Chondrocyte (in vitro differentiated cells): ENCODE data around the gene SLC38A8. TPM values are rescaled to one million over a fixed set of nuclear protein-coding genes. Genes with fewer than 3 reads are reported as not detected.

Experiments
- DNase-seq: peaks from one replicate; pipeline ENCODE4 v3.0.0; 2021; ENCODE audit warnings: mixed read lengths, low spot score
- H3K27ac Mint-ChIP-seq: one replicate; pipeline ENCODE4 v1.8.0; 2021; ENCODE audit warnings: mild to moderate bottlenecking, moderate library complexity, mixed read lengths; ENCODE audit not compliant: unreplicated experiment
- H3K27me3 Mint-ChIP-seq: 2 replicates; pipeline ENCODE4 v1.8.0; 2021; ENCODE audit warnings: low read depth, mixed read lengths
- H3K36me3 Mint-ChIP-seq: 2 replicates; pipeline ENCODE4 v1.8.0; 2021; ENCODE audit warnings: low read depth, mixed read lengths
- H3K4me1 Mint-ChIP-seq: 2 replicates; pipeline ENCODE4 v1.8.0; 2021; ENCODE audit warnings: low read depth, mild to moderate bottlenecking, mixed read lengths
- H3K4me3 Mint-ChIP-seq: one replicate; pipeline ENCODE4 v1.8.0; 2021; ENCODE audit warnings: mild to moderate bottlenecking, moderate library complexity, mixed read lengths; ENCODE audit not compliant: unreplicated experiment
- H3K9me3 Mint-ChIP-seq: 2 replicates; pipeline ENCODE4 v1.8.0; 2021; ENCODE audit warnings: low read depth, mixed read lengths
- CTCF ChIP-seq: fragments of 200-600 bp; sonication (generic); IDR thresholded peaks from 2 replicates; pipeline ENCODE4 v1.5.0; 2021; ENCODE audit warnings: antibody characterized with exemption, mild to moderate bottlenecking, moderate library complexity
- total RNA-seq: library from RNA; stranded (reverse); gene quantifications from 3 replicates; pipeline ENCODE4 v1.2.1, GENCODE V29; 2021

The SLC38A8 gene
- total RNA-seq, 1 donor from 2014 or later = not detected

- no peak overlapping the region for H3K4me3 Mint-ChIP-seq
These were observed 17.7 kb downstream of the SLC38A8 start for GRCh38 chr16:84024854-84025253.

GRCh38 chr16:84022644-84023043 lies 20.0 kb downstream of the SLC38A8 start:
- Mint-ChIP-seq H3K27me3 (peaks cover 5% of the 10 kb centered on the region), H3K4me1 (peaks cover 20% of the 10 kb centered on the region), H3K4me3 (no peak overlapping the region), H3K9me3 (peaks cover 22% of the 10 kb centered on the region), H3K36me3 (peaks cover 8% of the 10 kb centered on the region), H3K27ac (no peak overlapping the region)
- TF ChIP-seq CTCF = no peak
- DNase-seq = no peak

More at GRCh38 chr16:84024854-84025253, 17.7 kb downstream of the SLC38A8 start:
- Mint-ChIP-seq H3K9me3 (peaks cover 11% of the 10 kb centered on the region), H3K27ac (peak overlapping the region; percentile 83), H3K36me3 (peaks cover 4% of the 10 kb centered on the region), H3K27me3 (peaks cover 3% of the 10 kb centered on the region), H3K4me1 (peaks cover 20% of the 10 kb centered on the region)
- no peak for DNase-seq
- TF ChIP-seq CTCF = no peak

- DNase-seq = no peak
- H3K4me3 Mint-ChIP-seq = no peak overlapping the region
- no peak for TF ChIP-seq CTCF
- H3K9me3 Mint-ChIP-seq = peaks cover 22% of the 10 kb centered on the region
- no peak overlapping the region for H3K27ac Mint-ChIP-seq
- H3K27me3 Mint-ChIP-seq = peaks cover 5% of the 10 kb centered on the region
- H3K4me1 Mint-ChIP-seq = peaks cover 20% of the 10 kb centered on the region
- peaks cover 8% of the 10 kb centered on the region for H3K36me3 Mint-ChIP-seq
These were observed 21.1 kb downstream of the SLC38A8 start for GRCh38 chr16:84021488-84021887.

GRCh38 chr16:84020353-84020752 lies 22.2 kb downstream of the SLC38A8 start:
- no peak overlapping the region for H3K4me3 Mint-ChIP-seq
- H3K36me3 Mint-ChIP-seq = peaks cover 8% of the 10 kb centered on the region
- peaks cover 17% of the 10 kb centered on the region for H3K4me1 Mint-ChIP-seq
- peaks cover 22% of the 10 kb centered on the region for H3K9me3 Mint-ChIP-seq
- TF ChIP-seq CTCF = no peak
- no peak for DNase-seq
- no peak overlapping the region for H3K27ac Mint-ChIP-seq
- H3K27me3 Mint-ChIP-seq = peaks cover 7% of the 10 kb centered on the region

GRCh38 chr16:84018710-84019109 lies 23.9 kb downstream of the SLC38A8 start:
- TF ChIP-seq CTCF = no peak
- peaks cover 5% of the 10 kb centered on the region for H3K4me1 Mint-ChIP-seq
- no peak for DNase-seq
- H3K27ac Mint-ChIP-seq = no peak overlapping the region
- no peak overlapping the region for H3K4me3 Mint-ChIP-seq
- H3K27me3 Mint-ChIP-seq = peaks cover 7% of the 10 kb centered on the region
- H3K9me3 Mint-ChIP-seq = peaks cover 22% of the 10 kb centered on the region
- H3K36me3 Mint-ChIP-seq = peaks cover 8% of the 10 kb centered on the region
